A549 (cell line): Measurements from ENCODE around the gene PPTC7. TPM values are rescaled to one million over a fixed set of nuclear protein-coding genes. Genes with fewer than 3 reads are reported as not detected.

Source experiments
- ATAC-seq, 2 experiments: fragments of 200-7000 bp in 1 of 2; fragments of >200 bp in 1 of 2; cut with Nextera tagmentation in 1 of 2; cut with Tn5 transposase in 1 of 2; 3 replicates each; pipeline versions ENCODE4 v1.8.0 to v1.9.1; 2018 to 2020; ENCODE audit warnings: mild to moderate bottlenecking in 1 of 2, moderate library complexity in 1 of 2
- CTCF ChIA-PET: fragments of 300-600 bp; sonication (Branson Sonifier 250); formaldehyde crosslinking; extraction: SDS; loops from one replicate; lab custom pipeline; 2021; ENCODE audit warnings: antibody characterized with exemption, inconsistent platforms; lab: Yijun Ruan, JAX
- POLR2A ChIA-PET: fragments of 350-600 bp; formaldehyde crosslinking; extraction: SDS; loops from one replicate; lab custom pipeline; 2021; ENCODE audit warnings: antibody characterized with exemption, inconsistent platforms; lab: Yijun Ruan, JAX
- DNase-seq, 2 experiments: peaks; one replicate each; pipeline versions ENCODE4 v3.0.0 to v3.0.0-alpha.2; 2011 to 2016; ENCODE audit warnings: low read depth in 1 of 2, low spot score in 1 of 2
- FAIRE-seq: peaks from 2 replicates; lab custom pipeline; 2011; peaks lifted over from hg19 to GRCh38; lab: Jason Lieb, UNC
- H3K27ac ChIP-seq, 2 experiments: fragments of >200 bp; sonication (Bioruptor Twin); formaldehyde crosslinking; 3 replicates each; pipeline ENCODE4 v1.5.1; 2016 to 2017
- H3K4me1 ChIP-seq: fragments of >200 bp; sonication (Bioruptor Twin); formaldehyde crosslinking; 3 replicates; pipeline ENCODE4 v1.6.1; 2016
- H3K4me2 ChIP-seq: fragments of >200 bp; sonication (Bioruptor Twin); formaldehyde crosslinking; 3 replicates; pipeline ENCODE4 v1.6.1; 2016
- H3K4me3 ChIP-seq: fragments of >200 bp; sonication (Bioruptor Twin); formaldehyde crosslinking; 3 replicates; pipeline ENCODE4 v1.5.1; 2016
- H3K9me3 ChIP-seq: fragments of >200 bp; sonication (Bioruptor Twin); formaldehyde crosslinking; 3 replicates; pipeline ENCODE4 v1.6.1; 2016
- ATOH8 ChIP-seq: fragments of 250-450 bp; sonication (Bioruptor Pico); IDR thresholded peaks from 2 replicates; pipeline ENCODE4 v1.5.0; 2020; ENCODE audit warnings: low read depth, mild to moderate bottlenecking, moderate library complexity
- CHD4 ChIP-seq: fragments of 200-600 bp; sonication (generic); IDR thresholded peaks from 2 replicates; pipeline ENCODE4 v1.6.1; 2016; ENCODE audit warnings: antibody characterized with exemption, mild to moderate bottlenecking, borderline replicate concordance
- EHMT2 ChIP-seq: fragments of 200-600 bp; sonication (generic); IDR thresholded peaks from 2 replicates; pipeline ENCODE4 v1.6.1; 2016; ENCODE audit warnings: antibody characterized with exemption, low read depth, mild to moderate bottlenecking, moderate library complexity
- EP300 ChIP-seq, 2 experiments: fragments of >200 bp; sonication (Bioruptor Twin); formaldehyde crosslinking; IDR thresholded peaks; 2 replicates in 1 of 2; 3 replicates in 1 of 2; pipeline ENCODE4 v1.6.1; 2016 to 2017
- HDAC2 ChIP-seq: fragments of 200-600 bp; sonication (generic); IDR thresholded peaks from 2 replicates; pipeline ENCODE4 v1.6.1; 2016
- HES2 ChIP-seq: fragments of >200 bp; sonication (Bioruptor Twin); formaldehyde crosslinking; IDR thresholded peaks from 2 replicates; pipeline ENCODE4 v1.6.1; 2016
- HOXA7 ChIP-seq: fragments of 250-450 bp; sonication (Bioruptor Pico); IDR thresholded peaks from 2 replicates; pipeline ENCODE4 v1.5.0; 2020; ENCODE audit warnings: mild to moderate bottlenecking, moderate library complexity
- HOXB5 ChIP-seq: fragments of 250-450 bp; sonication (Bioruptor Pico); IDR thresholded peaks from 2 replicates; pipeline ENCODE4 v1.5.0; 2020; ENCODE audit warnings: mild to moderate bottlenecking, moderate library complexity
- JUNB ChIP-seq: fragments of >200 bp; sonication (Bioruptor Twin); formaldehyde crosslinking; IDR thresholded peaks from 2 replicates; pipeline ENCODE4 v1.6.1; 2016
- MAFK ChIP-seq: fragments of 450-650 bp; IDR thresholded peaks from 2 replicates; pipeline ENCODE4 v1.6.1; 2014; ENCODE audit not compliant: partially characterized antibody
- NFE2L2 ChIP-seq: fragments of 150-350 bp; conservative IDR thresholded peaks from 2 replicates; pipeline ENCODE4 v1.6.1; 2014; ENCODE audit warnings: low read length
- NPAS2 ChIP-seq: fragments of 250-450 bp; sonication (Bioruptor Pico); IDR thresholded peaks from 2 replicates; pipeline ENCODE4 v1.8.0; 2022; ENCODE audit warnings: mild to moderate bottlenecking, moderate library complexity, borderline replicate concordance
- PBX3 ChIP-seq: IDR thresholded peaks from 2 replicates; pipeline ENCODE4 v1.6.1; 2012
- PHF8 ChIP-seq: fragments of 200-600 bp; sonication (generic); IDR thresholded peaks from 2 replicates; pipeline ENCODE4 v1.6.1; 2016; ENCODE audit warnings: low read depth, mild to moderate bottlenecking, antibody characterized with exemption, moderate library complexity, borderline replicate concordance
- RARB ChIP-seq: fragments of 250-450 bp; sonication (Bioruptor Pico); IDR thresholded peaks from 2 replicates; pipeline ENCODE4 v1.8.0; 2021; ENCODE audit warnings: mild to moderate bottlenecking, moderate library complexity
- RFX5 ChIP-seq: fragments of 450-650 bp; IDR thresholded peaks from 2 replicates; pipeline ENCODE4 v1.7.1; 2014; ENCODE audit warnings: antibody characterized with exemption, mild to moderate bottlenecking, moderate library complexity
- SMC3 ChIP-seq: fragments of >200 bp; sonication (Bioruptor Twin); formaldehyde crosslinking; IDR thresholded peaks from 3 replicates; pipeline ENCODE4 v1.6.1; 2018; ENCODE audit warnings: inconsistent platforms
- USF2 ChIP-seq: fragments of 450-650 bp; IDR thresholded peaks from 2 replicates; pipeline ENCODE4 v1.6.1; 2014; ENCODE audit warnings: antibody characterized with exemption
- ZC3H11A ChIP-seq: fragments of 450-650 bp; IDR thresholded peaks from 2 replicates; pipeline ENCODE4 v1.6.1; 2014; ENCODE audit warnings: antibody characterized with exemption, mild to moderate bottlenecking
- ZSCAN20 ChIP-seq: fragments of 250-450 bp; sonication (Bioruptor Pico); IDR thresholded peaks from 2 replicates; pipeline ENCODE4 v1.8.0; 2022; ENCODE audit warnings: mild to moderate bottlenecking, moderate library complexity
- WGBS: methylation state at CpG from one replicate; pipeline ENCODE4 v1.1.6; 2017; ENCODE audit errors: missing lambda C conversion rate; 5-methylcytosine and 5-hydroxymethylcytosine counted together
- polyA plus RNA-seq, 4 experiments: library from polyadenylated mRNA; depleted of rRNA in 3 of 4; stranded (reverse); fragments of >200 nt; fragmentation: RNase III in 1 of 4; extraction: RNeasy Plus Mini Kit Qiagen cat#74134 plus additional on column Dnase treatment in 1 of 4; gene quantifications; 2 replicates in 3 of 4; 3 replicates in 1 of 4; pipeline ENCODE4 v1.2.3, GENCODE V29; 2011 to 2017

Gene PPTC7
- polyA plus RNA-seq, 2 of the 4 experiments (the other 2 are of a cell fraction), result 15.1 to 30.3 TPM

- 91% methylated on average over 4 of the region's 4 CpGs for WGBS
- FAIRE-seq, result no peak
- Histone ChIP-seq H3K9me3 (no peaks in the 10 kb centered on the region), H3K4me3 (no peak overlapping the region)
- no peak for TF ChIP-seq NPAS2 (CRISPR knock-in tag)
- TF ChIP-seq HES2, result no peak
- no peak for TF ChIP-seq MAFK
- no peak for TF ChIP-seq ATOH8 (CRISPR knock-in tag)
- TF ChIP-seq, all 56 proteins: peak for 0
- Histone ChIP-seq H3K4me2 (no peak overlapping the region), H3K27ac (no peak overlapping the region), H3K4me1 (peaks cover 24% of the 10 kb centered on the region)
- CTCF ChIA-PET, result interaction anchor here (0.6 to 10.7 kb wide), 16 partner anchors 10 to 117 kb away, joined by 3 to 138 read pairs (median 4); partner anchors contain the start of gene FAM216A
- no peak for DNase-seq
- POLR2A ChIA-PET, result no interaction called here
- ATAC-seq, result no peak
Measured at GRCh38 chr12:110550981-110551380, 32.1 kb downstream of the PPTC7 start.

- H3K4me1 ChIP-seq, result peaks cover 24% of the 10 kb centered on the region
- H3K9me3 ChIP-seq, result no peaks in the 10 kb centered on the region
- H3K4me3 ChIP-seq, result no peak overlapping the region
- ChIA-PET CTCF (interaction anchor here (0.6 to 10.7 kb wide), 10 partner anchors 10 to 834 kb away, joined by 3 to 138 read pairs (median 5); partner anchors contain the start of gene ARPC3), POLR2A (no interaction called here)
- WGBS, result 88% methylated on average over 2 of the region's 2 CpGs
- FAIRE-seq (no peak), DNase-seq (no peak), ATAC-seq (no peak)
- no peak overlapping the region for H3K27ac ChIP-seq
- no peak overlapping the region for H3K4me2 ChIP-seq
- TF ChIP-seq RARB (CRISPR knock-in tag) (no peak), NPAS2 (CRISPR knock-in tag) (no peak), RFX5 (no peak), EHMT2 (no peak), ZC3H11A (no peak), ZSCAN20 (no peak), HES2 (no peak), NFE2L2 (no peak)
Measured at GRCh38 chr12:110549716-110550115, 33.4 kb downstream of the PPTC7 start.

GRCh38 chr12:110548678-110549077 is 34.4 kb downstream of the PPTC7 start:
- H3K4me1 ChIP-seq, result peaks cover 24% of the 10 kb centered on the region
- POLR2A ChIA-PET, result no interaction called here
- CTCF ChIA-PET, result interaction anchor here (1.0 to 10.7 kb wide), 6 partner anchors 9 to 52 kb away, joined by 3 to 138 read pairs (median 5); no protein-coding TSS in a partner anchor
- H3K27ac ChIP-seq, result no peak overlapping the region
- no peaks in the 10 kb centered on the region for H3K9me3 ChIP-seq
- FAIRE-seq (no peak), ATAC-seq (no peak), DNase-seq (no peak)
- WGBS, result 90% methylated on average over 7 of the region's 7 CpGs
- H3K4me3 ChIP-seq, result no peak overlapping the region
- TF ChIP-seq USF2, result no peak
- TF ChIP-seq HOXB5, result no peak
- no peak for TF ChIP-seq ZC3H11A
- no peak for TF ChIP-seq PBX3
- no peak for TF ChIP-seq CHD4
- no peak for TF ChIP-seq JUNB
- TF ChIP-seq EP300 (IDR thresholded peaks at IDR 0.05), result no peak
- no peak for TF ChIP-seq PHF8
- no peak for TF ChIP-seq HDAC2
- no peak for TF ChIP-seq SMC3
- no peak for TF ChIP-seq HOXA7 (CRISPR knock-in tag)
- H3K4me2 ChIP-seq, result no peak overlapping the region
